Right lobe of liver (tissue), 4 donors: Measurements from ENCODE around the gene PPP4R3A.

Source experiments
- POLR2A ChIP-seq: fragments of 450-650 bp; IDR thresholded peaks from one replicate; pipeline ENCODE4 v1.6.1; 2017; ENCODE audit warnings: antibody characterized with exemption, mild to moderate bottlenecking
- TF ChIP-seq, protein P1 (sequence below), 4 donors: fragments of 200-600 bp in 3 of 4; fragments of 450-650 bp in 1 of 4; IDR thresholded peaks; one replicate each; pipeline versions ENCODE4 v1.5.1 to v1.8.0; 2016 to 2022; ENCODE audit warnings: antibody characterized with exemption in 4 of 4, mild to moderate bottlenecking in 2 of 4
- donor health status: DM: no; HTN: no; CAD: no.
- donor health status: DM: no; HTN: no; CAD: no.
- donor health status: DM: no; HTN: yes; CAD: no.

DNA sequence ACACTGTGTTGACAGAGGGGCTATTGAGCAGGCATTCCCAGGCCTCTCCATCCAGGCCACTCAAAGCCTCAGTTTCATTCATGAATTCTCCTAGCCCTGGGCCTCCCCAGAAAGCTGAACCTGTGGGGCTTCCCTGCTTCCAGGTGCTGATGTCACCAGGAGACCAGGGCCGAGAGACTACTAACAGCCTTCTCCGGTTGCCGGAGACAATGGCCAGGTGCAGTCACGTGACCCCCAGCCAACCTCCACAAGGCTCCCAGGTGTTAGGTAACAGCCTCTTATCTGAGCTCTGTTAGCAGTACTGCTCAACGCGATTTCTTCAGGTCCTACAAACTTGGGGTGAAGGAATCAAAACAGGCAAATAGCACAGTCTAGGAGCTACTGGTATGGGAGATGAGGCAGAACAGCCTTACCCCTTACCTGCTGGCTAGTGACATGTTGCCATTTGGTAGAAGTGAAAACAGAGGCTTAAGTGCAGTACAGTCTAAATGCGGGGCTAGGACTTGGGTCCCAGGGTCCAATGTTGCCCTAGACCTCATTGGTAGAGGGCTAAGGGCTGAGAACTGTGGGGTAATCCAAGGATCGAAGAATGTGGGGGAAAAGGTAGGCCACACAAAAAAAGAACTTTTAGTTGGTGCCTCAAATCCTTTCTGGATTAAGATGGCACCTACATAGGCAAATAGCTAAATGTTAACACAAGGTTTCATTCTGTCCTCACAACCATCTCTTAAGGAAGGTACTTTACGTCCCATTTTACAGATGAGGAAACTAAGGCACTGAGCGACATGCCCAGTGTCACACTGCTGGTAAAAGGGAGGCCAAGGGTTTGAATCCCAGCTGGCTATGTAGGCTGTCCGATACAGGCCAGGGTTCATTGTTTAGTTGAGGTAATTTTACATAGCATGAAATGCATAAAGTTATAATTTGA is 96.3 kb downstream of the PPP4R3A start:
- no peak for TF ChIP-seq POLR2A
- TF ChIP-seq, protein P1, sequence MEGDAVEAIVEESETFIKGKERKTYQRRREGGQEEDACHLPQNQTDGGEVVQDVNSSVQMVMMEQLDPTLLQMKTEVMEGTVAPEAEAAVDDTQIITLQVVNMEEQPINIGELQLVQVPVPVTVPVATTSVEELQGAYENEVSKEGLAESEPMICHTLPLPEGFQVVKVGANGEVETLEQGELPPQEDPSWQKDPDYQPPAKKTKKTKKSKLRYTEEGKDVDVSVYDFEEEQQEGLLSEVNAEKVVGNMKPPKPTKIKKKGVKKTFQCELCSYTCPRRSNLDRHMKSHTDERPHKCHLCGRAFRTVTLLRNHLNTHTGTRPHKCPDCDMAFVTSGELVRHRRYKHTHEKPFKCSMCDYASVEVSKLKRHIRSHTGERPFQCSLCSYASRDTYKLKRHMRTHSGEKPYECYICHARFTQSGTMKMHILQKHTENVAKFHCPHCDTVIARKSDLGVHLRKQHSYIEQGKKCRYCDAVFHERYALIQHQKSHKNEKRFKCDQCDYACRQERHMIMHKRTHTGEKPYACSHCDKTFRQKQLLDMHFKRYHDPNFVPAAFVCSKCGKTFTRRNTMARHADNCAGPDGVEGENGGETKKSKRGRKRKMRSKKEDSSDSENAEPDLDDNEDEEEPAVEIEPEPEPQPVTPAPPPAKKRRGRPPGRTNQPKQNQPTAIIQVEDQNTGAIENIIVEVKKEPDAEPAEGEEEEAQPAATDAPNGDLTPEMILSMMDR (IDR thresholded peaks at IDR 0.05): no peak
